ENCODE measurements around the gene DPYD.

Gene DPYD

GRCh38 chr1:97348599-97349265 lies 572.1 kb downstream of the DPYD start:
- no peak for DNase-seq

- DNase-seq, result no peak
Measured at GRCh38 chr1:97340951-97341350, 579.9 kb downstream of the DPYD start.

DNA sequence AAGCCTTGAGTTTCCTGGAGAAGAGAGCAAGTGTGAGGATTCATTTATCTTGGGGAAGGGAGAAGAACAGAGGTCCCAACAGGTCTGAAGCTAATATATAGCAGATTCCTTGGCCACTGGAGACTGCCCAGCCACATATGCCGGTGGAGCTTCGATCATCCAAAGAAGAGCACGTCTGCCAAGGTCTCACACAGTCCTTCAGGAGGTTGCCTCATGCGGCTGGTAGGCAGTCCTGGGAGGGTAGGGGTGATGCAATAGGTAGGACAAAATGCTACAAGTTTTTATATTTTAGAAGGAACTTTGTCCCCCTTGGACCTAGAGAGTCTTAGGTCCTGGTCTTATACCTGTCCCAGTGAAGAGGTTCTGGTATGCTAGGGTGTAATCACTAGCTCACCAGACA lies 582.5 kb downstream of the DPYD start:
- no peak for DNase-seq

DNA sequence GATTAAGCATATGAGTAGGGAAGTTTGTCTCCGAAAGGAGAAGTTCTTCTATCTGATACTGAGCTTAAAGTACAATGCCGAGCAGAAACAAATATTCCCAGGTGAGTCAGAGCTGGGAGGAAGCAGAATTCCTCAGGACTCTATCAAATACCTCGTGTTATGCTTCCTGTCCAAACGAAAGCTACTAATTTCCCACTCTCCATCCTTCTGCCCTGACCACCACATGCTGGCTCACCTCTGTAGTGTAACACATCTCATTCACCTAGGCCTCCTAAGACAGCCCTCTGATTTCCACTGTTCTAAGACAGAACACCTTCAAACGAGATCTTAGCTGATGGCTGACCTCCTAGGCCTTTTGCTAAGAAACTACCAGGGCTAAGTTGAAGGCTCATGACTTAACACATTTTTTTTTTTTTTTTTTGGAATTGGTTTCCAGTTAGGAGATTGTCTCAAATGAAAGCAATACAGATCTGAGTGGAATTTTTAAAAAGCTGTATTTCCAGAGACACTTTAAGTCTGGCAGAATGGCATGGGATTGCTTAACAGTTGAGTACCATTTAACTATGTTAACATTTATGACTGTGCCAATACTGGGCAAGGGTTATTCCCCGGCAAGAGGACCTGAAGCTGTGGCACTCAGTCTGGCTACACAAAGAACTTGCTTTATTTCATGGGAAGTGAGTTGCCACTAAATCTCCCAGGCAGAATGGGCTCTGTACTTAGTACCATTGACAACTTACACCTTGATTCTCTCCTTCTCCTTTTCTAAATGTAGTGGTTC lies 583.4 kb downstream of the DPYD start:
- DNase-seq, result no peak

DNA sequence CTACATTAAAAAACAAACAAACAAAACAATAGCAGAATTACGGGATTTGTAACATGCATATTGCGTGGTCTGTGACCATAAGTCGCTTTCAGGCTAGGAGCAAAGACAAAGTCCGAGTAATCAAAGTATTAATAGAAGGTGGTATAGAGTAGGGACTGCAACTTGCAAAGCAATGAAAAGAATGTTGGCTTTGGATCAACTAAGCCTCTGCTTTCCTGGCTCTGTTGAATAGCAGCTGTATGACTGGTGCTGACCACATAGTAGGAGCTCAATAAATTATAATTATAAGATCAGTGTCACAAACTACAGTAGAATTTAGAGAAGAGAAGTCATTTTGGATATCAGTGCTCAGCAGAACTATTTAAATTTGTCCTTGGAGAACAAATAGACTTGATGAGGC lies 586.4 kb downstream of the DPYD start:
- DNase-seq, result no peak

GRCh38 chr1:97332716-97333115 lies 588.1 kb downstream of the DPYD start:
- DNase-seq, result no peak

DNA sequence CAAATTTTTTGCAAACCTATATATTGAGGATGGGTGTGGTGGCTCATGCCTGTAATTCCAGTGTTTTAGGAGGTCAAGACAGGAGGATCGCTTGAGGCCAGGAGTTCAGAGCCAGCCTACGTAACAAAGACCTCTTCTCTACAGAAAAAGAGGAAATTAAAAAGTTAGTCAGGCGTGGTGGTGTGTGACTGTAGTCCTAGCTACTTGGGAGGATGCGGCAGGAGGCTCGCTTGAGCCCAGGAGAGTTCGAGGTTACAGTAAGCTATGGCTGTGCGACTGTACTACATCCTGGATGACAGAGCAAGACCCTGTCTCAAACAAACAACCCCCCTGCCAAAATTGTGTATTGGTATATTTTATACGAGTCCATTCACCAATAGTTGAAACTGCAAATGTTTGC lies 589.7 kb downstream of the DPYD start:
- DNase-seq, result no peak

DNA sequence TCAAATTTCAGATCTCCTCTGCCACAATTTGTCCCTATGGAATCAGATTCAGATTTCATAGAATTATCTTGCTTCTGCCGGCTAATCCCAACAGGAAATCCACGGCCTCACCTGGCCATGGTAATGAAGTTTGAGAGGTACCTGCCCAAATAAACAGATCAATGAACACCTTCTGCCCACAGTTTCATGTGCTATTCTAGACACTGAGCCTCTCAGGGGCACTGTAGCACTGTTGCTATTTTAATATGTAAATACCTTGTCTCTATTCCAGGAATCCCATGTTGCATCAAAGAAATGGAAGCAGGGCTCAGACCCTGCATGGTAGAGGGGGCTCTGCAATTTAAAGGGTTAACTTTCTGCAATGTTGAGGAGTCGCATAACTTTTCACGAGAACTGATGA lies 606.1 kb downstream of the DPYD start:
- peak; percentile 10 for DNase-seq

DNA sequence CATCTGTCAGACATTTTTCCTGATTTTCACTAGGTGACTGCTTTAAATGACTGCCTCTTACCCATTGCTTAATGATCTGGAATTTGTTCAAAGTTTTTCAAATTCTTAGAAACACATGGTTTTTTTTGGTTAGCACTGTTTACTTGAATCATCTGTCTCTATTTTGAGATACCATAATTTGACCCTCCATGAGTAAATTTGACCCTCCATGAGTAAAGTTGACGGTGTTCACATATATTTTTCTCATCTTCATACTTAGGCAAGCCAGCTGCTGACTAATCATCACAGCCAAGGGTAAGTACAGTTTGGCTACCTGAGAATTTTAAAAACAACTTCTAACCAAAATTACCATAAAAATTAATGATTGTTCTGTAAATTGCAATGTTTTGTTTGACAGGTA lies 612.7 kb downstream of the DPYD start:
- DNase-seq, result no peak

DNA sequence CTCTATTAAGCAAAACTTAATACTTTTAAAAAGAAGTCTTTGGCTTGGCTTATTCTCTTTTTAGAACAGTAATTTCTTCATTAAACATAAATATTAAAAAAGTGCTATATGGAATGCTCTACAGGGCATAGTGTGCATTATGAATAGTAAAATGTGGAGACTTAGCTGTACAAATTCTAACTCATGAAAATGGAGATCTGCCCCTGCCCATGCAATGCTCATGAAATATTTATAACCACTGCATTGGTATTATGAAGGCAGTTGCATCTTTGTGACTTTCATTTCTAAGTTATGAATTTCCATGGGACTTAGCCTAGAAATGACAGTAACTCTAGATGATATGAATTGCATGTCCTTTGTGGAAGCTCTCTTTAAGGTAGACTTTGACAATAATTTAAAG lies 613.3 kb downstream of the DPYD start:
- DNase-seq, result no peak

DNA sequence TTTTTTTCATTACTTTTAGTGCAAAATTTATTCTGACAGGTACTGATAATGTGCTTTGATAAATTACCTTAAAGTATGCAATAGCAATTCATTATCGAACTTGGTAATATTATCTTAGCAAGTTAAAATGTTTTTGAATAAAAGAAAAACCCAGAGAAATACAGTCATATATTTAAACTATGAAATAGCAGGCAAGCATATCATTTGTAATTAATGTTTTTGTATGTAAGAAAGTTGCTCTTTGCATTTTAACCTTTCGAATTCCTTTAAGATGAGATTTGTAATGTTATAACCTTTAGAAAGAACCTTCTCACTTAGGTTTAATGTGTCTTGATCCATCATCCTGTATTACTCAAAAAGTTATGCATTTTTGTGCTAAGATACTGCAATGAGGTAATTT lies 613.7 kb downstream of the DPYD start:
- DNase-seq, result no peak

DNA sequence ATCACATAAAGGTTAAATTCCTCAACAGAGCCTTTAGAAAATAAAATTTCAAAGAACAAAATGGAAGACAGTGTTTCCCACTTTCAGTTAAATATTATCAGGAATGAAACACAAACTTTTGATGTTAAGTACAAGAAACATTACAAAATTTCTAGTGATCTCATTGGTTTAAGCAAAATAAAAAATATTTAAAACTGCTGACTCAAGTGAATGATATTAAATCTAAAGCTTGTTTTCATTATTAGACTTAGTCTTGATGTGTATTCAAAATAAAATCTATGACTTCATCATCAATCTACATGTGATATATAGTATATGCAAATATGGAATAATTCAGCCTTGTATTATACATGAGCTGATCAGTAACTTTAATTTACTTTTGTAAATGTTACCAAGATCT lies 614.3 kb downstream of the DPYD start:
- DNase-seq, result no peak

GRCh38 chr1:97304366-97304765 lies 616.5 kb downstream of the DPYD start:
- DNase-seq, result no peak

- DNase-seq, result no peak
Measured at GRCh38 chr1:97298966-97299365, 621.9 kb downstream of the DPYD start.

- no peak for DNase-seq
Measured at GRCh38 chr1:97297611-97298010, 623.2 kb downstream of the DPYD start.

DNA sequence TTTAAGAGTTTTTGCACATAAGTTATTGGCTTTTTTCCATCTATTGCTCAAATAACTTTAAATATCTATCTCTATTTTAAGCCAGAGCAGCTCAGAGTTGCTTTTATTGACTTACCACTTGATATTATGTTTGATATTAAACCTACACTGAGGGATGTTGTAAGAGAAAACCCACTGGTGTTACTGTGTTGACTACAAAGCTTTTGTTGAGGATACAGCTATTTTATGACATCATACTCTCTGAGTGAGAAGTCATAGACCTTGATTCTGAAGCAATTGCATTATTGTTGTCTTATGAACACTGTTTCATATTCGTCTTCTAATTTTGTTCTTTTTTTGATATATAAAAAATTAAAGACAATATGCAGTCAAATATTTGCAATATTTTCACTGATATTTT lies 638.9 kb downstream of the DPYD start:
- no peak for DNase-seq

DNA sequence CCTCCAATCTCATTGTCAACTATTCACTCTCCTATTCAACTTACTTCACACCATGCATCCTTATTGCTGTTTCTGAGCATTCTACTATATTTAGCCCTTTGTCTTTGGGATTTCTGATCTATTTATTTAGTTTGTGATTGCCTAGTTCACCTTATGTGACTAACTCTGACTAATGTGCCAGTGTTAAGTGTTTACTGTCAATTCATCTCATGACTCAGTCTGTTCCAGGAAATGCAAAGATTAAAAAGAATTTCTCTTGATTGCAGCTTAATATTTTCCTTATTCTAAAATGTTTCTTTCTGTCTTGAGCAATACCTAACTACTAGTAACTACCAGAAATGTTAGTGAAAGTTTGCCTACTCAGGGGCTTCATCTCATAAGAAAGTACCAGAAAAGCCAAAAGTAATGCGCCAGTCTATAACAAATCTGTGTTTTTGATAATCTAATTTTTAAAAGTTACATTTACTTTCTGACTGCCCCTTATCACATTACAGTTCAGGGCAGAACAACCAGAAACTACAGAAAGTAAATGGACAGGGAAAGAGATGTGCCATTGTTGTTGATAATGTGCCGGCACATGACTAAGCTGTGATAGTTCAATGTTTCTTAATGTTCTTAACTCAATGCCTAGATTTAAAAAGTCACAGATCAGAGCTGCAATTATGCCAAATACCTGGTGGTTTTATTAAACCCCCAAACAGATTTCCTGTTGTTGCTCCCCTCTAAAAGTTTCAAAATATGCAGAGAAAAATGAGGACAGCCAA lies 642.8 kb downstream of the DPYD start:
- no peak for DNase-seq

DNA sequence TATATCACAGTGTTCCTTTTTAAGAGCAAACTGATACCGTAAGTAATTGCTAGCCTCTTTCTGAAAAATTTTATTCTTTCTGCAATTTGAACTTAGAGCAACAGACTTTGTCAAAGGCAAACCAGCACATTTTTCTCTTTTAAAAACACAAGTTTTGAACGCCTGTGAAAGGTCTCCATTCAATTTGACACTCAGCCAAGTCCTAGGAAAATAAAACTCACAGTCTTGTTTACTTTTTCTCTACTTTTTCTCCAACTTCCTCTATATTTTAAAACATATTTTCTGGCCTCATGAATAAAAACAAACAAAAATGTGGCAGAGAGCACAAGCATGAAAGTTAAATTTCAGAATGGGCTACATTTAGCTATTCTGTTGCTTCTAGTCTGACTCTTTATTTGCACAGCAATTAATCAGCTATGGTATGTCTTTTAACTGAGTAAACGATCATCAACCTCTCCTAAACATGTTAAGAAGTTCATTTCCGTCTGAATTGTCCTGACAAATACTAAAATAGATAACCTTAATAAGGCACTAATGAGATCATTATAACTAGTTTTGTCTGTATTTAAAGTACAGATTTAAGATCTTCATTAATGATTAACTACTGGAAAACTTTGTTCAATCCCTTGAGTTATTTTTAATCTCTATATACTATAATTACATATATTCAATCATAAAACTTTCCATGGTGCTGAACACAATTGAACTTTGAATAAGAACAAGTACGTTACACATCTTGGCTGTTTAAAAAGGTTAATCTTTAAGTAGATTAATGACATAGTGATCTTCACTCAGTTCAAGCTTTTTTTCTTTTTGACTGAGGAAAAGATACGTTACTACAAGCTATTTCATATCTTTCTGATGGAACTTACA lies 648.7 kb downstream of the DPYD start:
- DNase-seq, result no peak

- DNase-seq, result no peak
Measured at GRCh38 chr1:97270508-97271307, 650.1 kb downstream of the DPYD start.

- no peak for DNase-seq
Measured at GRCh38 chr1:97265630-97266029, 655.2 kb downstream of the DPYD start.

DNA sequence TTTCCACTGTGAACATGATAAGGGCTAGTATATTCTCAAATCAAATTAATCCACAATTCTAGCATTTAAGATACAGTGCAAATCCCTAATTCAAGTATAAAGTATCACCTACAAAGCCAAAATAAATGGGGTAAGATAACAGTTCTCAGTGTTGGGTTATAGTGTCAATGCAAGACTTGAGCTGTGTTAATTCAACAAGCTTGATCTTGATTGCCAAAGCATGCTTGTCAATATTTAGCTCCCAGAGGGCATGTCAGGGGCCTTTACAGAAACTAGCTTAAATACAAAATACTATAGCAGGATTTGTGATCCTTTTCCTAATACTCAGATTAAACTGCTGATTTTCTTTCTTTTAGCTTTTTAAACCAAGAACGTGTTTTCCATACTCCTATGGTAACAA lies 658.0 kb downstream of the DPYD start:
- no peak for DNase-seq

DNA sequence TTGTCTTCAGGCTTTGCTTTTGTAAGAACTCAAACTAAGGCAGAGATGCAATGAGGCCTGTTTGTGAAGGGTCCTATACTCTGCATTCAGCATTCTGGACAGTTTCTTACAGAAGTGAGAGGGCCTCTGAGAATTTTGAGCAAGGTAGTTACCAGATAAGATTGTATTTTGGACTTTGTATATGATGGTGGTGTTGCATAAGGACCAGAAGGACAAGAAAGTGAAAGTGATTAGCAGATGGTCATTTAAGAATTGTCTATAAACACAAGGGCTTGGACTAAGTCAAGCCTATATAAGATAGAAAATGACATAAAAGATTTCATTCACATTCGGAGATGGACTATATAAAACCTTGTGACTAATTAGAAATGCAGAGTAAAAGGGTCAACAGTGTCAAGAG lies 662.2 kb downstream of the DPYD start:
- DNase-seq, result no peak
